Retinal pigment epithelial cell (primary cell): Measurements from ENCODE around the gene FHOD3.

ENCODE experiments used
- DNase-seq: peaks from one replicate; pipeline ENCODE4 v3.0.0-alpha.2; 2010; ENCODE audit warnings: low read depth
- H3K4me3 ChIP-seq: 2 replicates; pipeline ENCODE4 v1.5.1; 2011; ENCODE audit warnings: mild to moderate bottlenecking, low read length, control low read depth, moderate library complexity
- CTCF ChIP-seq: conservative IDR thresholded peaks from 2 replicates; pipeline ENCODE4 v1.5.1; 2011; ENCODE audit warnings: low read depth, low read length, control low read depth, inconsistent platforms

The FHOD3 gene

GRCh38 chr18:36805105-36805504 is 507.6 kb downstream of the FHOD3 start:
- H3K4me3 ChIP-seq: no peak overlapping the region
- TF ChIP-seq CTCF: no peak
- no peak for DNase-seq

- DNase-seq: no peak
- TF ChIP-seq CTCF: no peak
- H3K4me3 ChIP-seq: no peak overlapping the region
Observed at GRCh38 chr18:36808681-36809080, 511.2 kb downstream of the FHOD3 start.

- DNase-seq: no peak
- peak; percentile 81 for TF ChIP-seq CTCF
- no peak overlapping the region for H3K4me3 ChIP-seq
Observed at GRCh38 chr18:36809590-36810381, 512.3 kb downstream of the FHOD3 start.

- TF ChIP-seq CTCF: no peak
- no peak overlapping the region for H3K4me3 ChIP-seq
- no peak for DNase-seq
Observed at GRCh38 chr18:36811430-36811829, 513.9 kb downstream of the FHOD3 start.

GRCh38 chr18:36811955-36812354 is 514.4 kb downstream of the FHOD3 start:
- no peak for DNase-seq
- no peak for TF ChIP-seq CTCF
- H3K4me3 ChIP-seq: no peak overlapping the region

- DNase-seq: no peak
- no peak overlapping the region for H3K4me3 ChIP-seq
- no peak for TF ChIP-seq CTCF
Observed at GRCh38 chr18:36812678-36813077, 515.2 kb downstream of the FHOD3 start.

- no peak for TF ChIP-seq CTCF
- H3K4me3 ChIP-seq: no peak overlapping the region
- DNase-seq: no peak
Observed at GRCh38 chr18:36813101-36813775, 515.7 kb downstream of the FHOD3 start.
